HepG2 (cell line): ENCODE measurements around the gene NFAT5. TPM values are rescaled to one million over a fixed set of nuclear protein-coding genes. Genes with fewer than 3 reads are reported as not detected.

Experiments
- ATAC-seq: fragments of 200-7000 bp; cut with Tn5 transposase; 3 replicates; pipeline ENCODE4 v1.9.1; 2020; ENCODE audit warnings: mild to moderate bottlenecking, moderate library complexity
- BruUV-seq: library from RNA; stranded (reverse); fragments of 400-500 nt; replicated peaks from 2 replicates; lab custom pipeline; 2021; lab: Mats Ljungman, UMichigan
- CTCF ChIA-PET: fragments of 300-600 bp; formaldehyde crosslinking; extraction: SDS; loops from one replicate; lab custom pipeline; 2021; ENCODE audit warnings: low total read pairs, inconsistent platforms, low intra/inter-chr PET ratio; lab: Yijun Ruan, JAX
- POLR2A ChIA-PET: fragments of 350-600 bp; sonication (Branson Sonifier 250); formaldehyde crosslinking; loops from one replicate; lab custom pipeline; 2020; ENCODE audit warnings: antibody characterized with exemption, inconsistent platforms; lab: Yijun Ruan, JAX
- DNase-seq: peaks from one replicate; pipeline ENCODE4 v3.0.0-alpha.2; 2015; ENCODE audit warnings: low spot score
- FAIRE-seq: peaks from 3 replicates; lab custom pipeline; 2011; peaks lifted over from hg19 to GRCh38; lab: Jason Lieb, UNC
- H2AFZ ChIP-seq: one replicate; pipeline ENCODE4 v1.6.1; 2011; ENCODE audit warnings: low read length, inconsistent platforms
- H3K27ac ChIP-seq: fragments of 300-600 bp; 3 replicates; pipeline ENCODE4 v1.8.0; 2011; ENCODE audit warnings: mixed run types, mild to moderate bottlenecking, mixed read lengths, low read length, inconsistent platforms; ENCODE audit not compliant: insufficient read depth; ENCODE audit errors: extremely low read length
- H3K27me3 ChIP-seq, 2 experiments: fragments of 200-600 bp in 1 of 2; 2 replicates in 1 of 2; 3 replicates in 1 of 2; pipeline versions ENCODE4 v1.6.0 to v1.8.0; 2011; ENCODE audit warnings: low read length in 2 of 2, mild to moderate bottlenecking in 2 of 2, moderate library complexity in 2 of 2, inconsistent platforms in 1 of 2; ENCODE audit not compliant: insufficient read depth in 2 of 2, control insufficient read depth in 1 of 2
- H3K36me3 ChIP-seq, 2 experiments: fragments of 200-600 bp in 1 of 2; replicated peaks in 1 of 2; 2 replicates in 1 of 2; 3 replicates in 1 of 2; pipeline versions ENCODE4 v1.5.1 to v1.8.0; 2011; ENCODE audit warnings: low read length in 2 of 2, inconsistent platforms in 1 of 2; ENCODE audit not compliant: insufficient read depth in 2 of 2, control insufficient read depth in 1 of 2
- H3K4me1 ChIP-seq: 2 replicates; pipeline ENCODE4 v1.5.1; 2012; ENCODE audit warnings: low read length, inconsistent platforms; ENCODE audit not compliant: insufficient read depth
- H3K4me2 ChIP-seq: 2 replicates; pipeline ENCODE4 v1.6.0; 2011; ENCODE audit warnings: low read depth, low read length, inconsistent platforms
- H3K4me3 ChIP-seq, 3 experiments: fragments of 200-600 bp in 1 of 3; sonication (generic), shearing (Covaris generic) in 1 of 3; replicated peaks in 1 of 3; 2 replicates each; pipeline ENCODE4 v1.5.1; 2011 to 2016; ENCODE audit warnings: low read length in 3 of 3, inconsistent platforms in 2 of 3, low read depth in 2 of 3, mild to moderate bottlenecking in 2 of 3, control low read depth in 1 of 3, mixed read lengths in 1 of 3; ENCODE audit not compliant: insufficient read depth in 1 of 3
- H3K79me2 ChIP-seq: one replicate; pipeline ENCODE4 v1.6.1; 2011; ENCODE audit warnings: low read length, inconsistent platforms; ENCODE audit not compliant: insufficient read depth
- H3K9ac ChIP-seq: 2 replicates; pipeline ENCODE4 v1.6.0; 2011; ENCODE audit warnings: mild to moderate bottlenecking, low read depth, low read length, inconsistent platforms; ENCODE audit not compliant: insufficient read depth
- H3K9me3 ChIP-seq: 2 replicates; pipeline ENCODE4 v1.5.1; 2012; ENCODE audit warnings: mild to moderate bottlenecking, low read length
- H4K20me1 ChIP-seq: 2 replicates; pipeline ENCODE4 v1.6.0; 2011; ENCODE audit warnings: inconsistent platforms, mild to moderate bottlenecking, low read length, moderate library complexity; ENCODE audit not compliant: insufficient read depth
- ATF3 ChIP-seq: sonication (generic); formaldehyde crosslinking; IDR thresholded peaks from 2 replicates; pipeline ENCODE4 v1.4.0; 2020; ENCODE audit warnings: missing genetic modification reagents
- CBX1 ChIP-seq: IDR thresholded peaks from one replicate; pipeline ENCODE4 v1.6.1; 2016; ENCODE audit warnings: antibody characterized with exemption, low read depth
- FOXK2 ChIP-seq: fragments of 450-650 bp; IDR thresholded peaks from 2 replicates; pipeline ENCODE4 v1.6.1; 2016
- HMGA1 ChIP-seq: sonication (generic); formaldehyde crosslinking; conservative IDR thresholded peaks from 2 replicates; pipeline ENCODE4 v1.4.0; 2020; ENCODE audit warnings: missing genetic modification reagents
- MTERF4 ChIP-seq: sonication (generic); formaldehyde crosslinking; IDR thresholded peaks from 2 replicates; pipeline ENCODE4 v1.8.0; 2023; ENCODE audit warnings: mild to moderate bottlenecking, missing genetic modification reagents
- NKX3-1 ChIP-seq: sonication (generic); formaldehyde crosslinking; IDR thresholded peaks from 2 replicates; pipeline ENCODE4 v1.5.0; 2020; ENCODE audit warnings: missing genetic modification reagents
- PRPF4 ChIP-seq: fragments of 200-400 bp; formaldehyde crosslinking; IDR thresholded peaks from 2 replicates; pipeline ENCODE4 v1.6.1; 2016; ENCODE audit warnings: low read length, low read depth; ENCODE audit not compliant: poor library complexity, severe bottlenecking
- RBFOX2 ChIP-seq: fragments of 200-400 bp; formaldehyde crosslinking; IDR thresholded peaks from 2 replicates; pipeline ENCODE4 v1.6.1; 2017; ENCODE audit warnings: low read depth, mild to moderate bottlenecking, low read length
- RERE ChIP-seq: IDR thresholded peaks from 2 replicates; pipeline ENCODE4 v1.6.1; 2016; ENCODE audit warnings: low read depth, missing genetic modification reagents, missing compliant biosample characterization
- SRF ChIP-seq: IDR thresholded peaks from 2 replicates; pipeline ENCODE4 v1.6.1; 2011; ENCODE audit warnings: mild to moderate bottlenecking, low read depth, low read length, moderate library complexity
- TBL1XR1 ChIP-seq: fragments of 150-350 bp; IDR thresholded peaks from 2 replicates; pipeline ENCODE4 v1.6.1; 2014; ENCODE audit warnings: borderline replicate concordance, low read length; ENCODE audit not compliant: partially characterized antibody
- ZFP1 ChIP-seq: IDR thresholded peaks from 2 replicates; pipeline ENCODE4 v1.6.1; 2016
- ZNF713 ChIP-seq: sonication (generic); formaldehyde crosslinking; IDR thresholded peaks from 2 replicates; pipeline ENCODE4 v1.4.0; 2020; ENCODE audit warnings: mild to moderate bottlenecking, missing genetic modification reagents
- ZNF816 ChIP-seq: sonication (generic); formaldehyde crosslinking; IDR thresholded peaks from 2 replicates; pipeline ENCODE4 v1.8.0; 2022; ENCODE audit warnings: missing genetic modification reagents, mild to moderate bottlenecking, borderline replicate concordance
- WGBS: methylation state at CpG from one replicate; pipeline ENCODE4 v1.1.6; 2017; ENCODE audit warnings: low lambda C conversion rate; 5-methylcytosine and 5-hydroxymethylcytosine counted together
- in situ Hi-C: cut with HindIII; loops from 2 replicates; pipeline ENCODE4 v1.10.0; 2017; ENCODE audit warnings: low pct_unique_long_range_greater_than_20kb; ENCODE audit not compliant: extremely low pct_ligation_motif_present
- intact Hi-C: fragments of 100-400 bp; cut with micrococcal nuclease; formaldehyde crosslinking; loops from one replicate; pipeline ENCODE4 v1.10.0; 2022; ENCODE audit not compliant: unreplicated experiment
- polyA plus RNA-seq, 8 experiments: library from polyadenylated mRNA; depleted of rRNA in 3 of 8; stranded (reverse) in 7 of 8; unstranded in 1 of 8; fragments of >200 nt; fragmentation: Illumina TruSeq in 4 of 8; extraction: Trizol in 4 of 8; gene quantifications; 2 replicates each; pipeline versions ENCODE4 v1.2.1 to v1.2.3, GENCODE V29; 2011 to 2016; ENCODE audit warnings: low read depth in 4 of 8, missing spikeins in 1 of 8, mixed read lengths in 1 of 8; ENCODE audit not compliant: insufficient read depth in 1 of 8
- total RNA-seq, 5 experiments: library from RNA; depleted of rRNA; stranded (reverse); fragments of >200 nt; fragmentation: Illumina TruSeq; extraction: Trizol; gene quantifications; 2 replicates each; pipeline ENCODE4 v1.2.3, GENCODE V29; 2016; ENCODE audit warnings: low read depth in 1 of 5
- TF ChIP-seq, protein P1 (sequence below): sonication (generic); formaldehyde crosslinking; IDR thresholded peaks from 2 replicates; pipeline ENCODE4 v1.8.0; 2022; ENCODE audit warnings: mild to moderate bottlenecking, missing genetic modification reagents

Gene NFAT5
- total and polyA plus RNA-seq, 2 of the 13 experiments (the other 11 are each of a cell fraction or from before 2014, with no cell fraction given), result 20.5 to 54.3 TPM

GRCh38 chr16:69717066-69717465 lies 151.3 kb downstream of the NFAT5 start:
- H3K4me1 ChIP-seq, result peaks cover 32% of the 10 kb centered on the region
- no peak for DNase-seq
- TF ChIP-seq NKX3-1 (no peak), CBX1 (no peak), MTERF4 (no peak), ATF3 (no peak), HMGA1 (CRISPR knock-in tag) (no peak), SRF (no peak), TBL1XR1 (no peak), FOXK2 (no peak), ZNF816 (CRISPR knock-in tag) (no peak), RERE (CRISPR knock-in tag) (no peak), PRPF4 (peak; percentile 18), ZFP1 (CRISPR knock-in tag) (no peak), ZNF713 (CRISPR knock-in tag) (no peak), RBFOX2 (peak; percentile 53; the same call in 1 of the 2 replicates)
- TF ChIP-seq, protein P1, sequence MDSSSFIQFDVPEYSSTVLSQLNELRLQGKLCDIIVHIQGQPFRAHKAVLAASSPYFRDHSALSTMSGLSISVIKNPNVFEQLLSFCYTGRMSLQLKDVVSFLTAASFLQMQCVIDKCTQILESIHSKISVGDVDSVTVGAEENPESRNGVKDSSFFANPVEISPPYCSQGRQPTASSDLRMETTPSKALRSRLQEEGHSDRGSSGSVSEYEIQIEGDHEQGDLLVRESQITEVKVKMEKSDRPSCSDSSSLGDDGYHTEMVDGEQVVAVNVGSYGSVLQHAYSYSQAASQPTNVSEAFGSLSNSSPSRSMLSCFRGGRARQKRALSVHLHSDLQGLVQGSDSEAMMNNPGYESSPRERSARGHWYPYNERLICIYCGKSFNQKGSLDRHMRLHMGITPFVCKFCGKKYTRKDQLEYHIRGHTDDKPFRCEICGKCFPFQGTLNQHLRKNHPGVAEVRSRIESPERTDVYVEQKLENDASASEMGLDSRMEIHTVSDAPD, result no peak
- TF ChIP-seq, all 625 proteins: peak for 2
- Histone ChIP-seq H3K4me3 (no peak overlapping the region), H3K79me2 (peaks cover 29% of the 10 kb centered on the region), H3K36me3 (peaks cover 23 to 61% of the 10 kb centered on the region in 2 experiments), H2AFZ (no peak overlapping the region), H3K9ac (no peak overlapping the region), H4K20me1 (no peaks in the 10 kb centered on the region), H3K9me3 (no peaks in the 10 kb centered on the region), H3K4me2 (no peak overlapping the region), H3K27ac (no peak overlapping the region), H3K27me3 (no peaks in the 10 kb centered on the region)
- 95% methylated on average over 6 of the region's 6 CpGs for WGBS
- in situ Hi-C loops, result no loop called here
- no peak for FAIRE-seq
- BruUV-seq, result no TSS peak
- ATAC-seq, result no peak
- POLR2A ChIA-PET, result interaction anchor here (1.5 kb wide), 1 partner anchor 38 kb away, joined by 4 read pairs; the partner anchor contains the start of gene NOB1
- CTCF ChIA-PET, result no interaction called here
- intact Hi-C loops, result no loop called here
